ENCODE results near the gene ABL1. TPM values are rescaled to one million over a fixed set of nuclear protein-coding genes. Genes with fewer than 3 reads are reported as not detected.

Gene ABL1
- total RNA-seq, result 100 to 1,000 TPM in 2 of 4 donors, 10 to 100 TPM in 2; 69.6 to 127 (median 101) TPM
- 10 to 100 TPM; 24.5 to 50.0 (median 31.8) TPM for polyA plus RNA-seq

- no peaks in the 10 kb centered on the region for H3K36me3 ChIP-seq
- intact Hi-C loops (cut with DNase I), result no loop called here
- DNase-seq, result peak; percentile 94
- H3K27ac ChIP-seq, result peak within 1 kb of the TSS; percentile 89 to 95 (median 93)
- H3K4me3 ChIP-seq, result peak within 1 kb of the TSS; percentile 61 to 77 (median 71)
- H3K27me3 ChIP-seq, result no peaks in the 10 kb centered on the region
- WGBS, 2 donors, result 1 to 2% methylated on average over 78 of the region's 78 CpGs
- H3K9me3 ChIP-seq, result no peaks in the 10 kb centered on the region
- peaks cover 0 to 66% (median 51%) of the 10 kb centered on the region in 4 donors for H3K4me1 ChIP-seq
- TF ChIP-seq POLR2A (IDR thresholded peaks at IDR 0.05) (peak in 1 of 2 donors; percentile 15), CTCF (IDR thresholded peaks at IDR 0.05) (no peak), EP300 (IDR thresholded peaks at IDR 0.05) (peak in 1 of 4 donors; percentile 15), POLR2AphosphoS5 (IDR thresholded peaks at IDR 0.05) (peak; percentile 65 to 78 (median 71))
These were observed at the start of gene ABL1 for GRCh38 chr9:130834371-130835336. TSS of gene ABL1 (plus strand) at chr9:130835254. CDS start at chr9:130835447, 193 bp downstream.

GRCh38 chr9:130785940-130786508 is 49.0 kb upstream of the ABL1 start:
- DNase-seq, result no peak
- TF ChIP-seq POLR2AphosphoS5 (IDR thresholded peaks at IDR 0.05) (no peak), EP300 (IDR thresholded peaks at IDR 0.05) (no peak), POLR2A (IDR thresholded peaks at IDR 0.05) (no peak), CTCF (IDR thresholded peaks at IDR 0.05) (no peak)
- H3K36me3 ChIP-seq, result no peaks in the 10 kb centered on the region
- peak overlapping the region; percentile 53 to 76 (median 68) for H3K27ac ChIP-seq
- H3K4me3 ChIP-seq, result no peak overlapping the region
- peaks cover 0 to 8% (median 4%) of the 10 kb centered on the region in 4 donors for H3K9me3 ChIP-seq
- H3K27me3 ChIP-seq, result no peaks in the 10 kb centered on the region
- intact Hi-C loops (cut with DNase I), result no loop called here
- WGBS, 2 donors, result 82 to 85% methylated on average over 6 of the region's 6 CpGs
- H3K4me1 ChIP-seq, result peaks cover 0 to 51% (median 45%) of the 10 kb centered on the region in 4 donors

- H3K4me3 ChIP-seq, result no peak overlapping the region
- TF ChIP-seq POLR2A (IDR thresholded peaks at IDR 0.05) (no peak), EP300 (IDR thresholded peaks at IDR 0.05) (no peak), POLR2AphosphoS5 (IDR thresholded peaks at IDR 0.05) (no peak), CTCF (IDR thresholded peaks at IDR 0.05) (no peak)
These were observed 48.5 kb upstream of the ABL1 start for GRCh38 chr9:130786526-130786925.

DNA sequence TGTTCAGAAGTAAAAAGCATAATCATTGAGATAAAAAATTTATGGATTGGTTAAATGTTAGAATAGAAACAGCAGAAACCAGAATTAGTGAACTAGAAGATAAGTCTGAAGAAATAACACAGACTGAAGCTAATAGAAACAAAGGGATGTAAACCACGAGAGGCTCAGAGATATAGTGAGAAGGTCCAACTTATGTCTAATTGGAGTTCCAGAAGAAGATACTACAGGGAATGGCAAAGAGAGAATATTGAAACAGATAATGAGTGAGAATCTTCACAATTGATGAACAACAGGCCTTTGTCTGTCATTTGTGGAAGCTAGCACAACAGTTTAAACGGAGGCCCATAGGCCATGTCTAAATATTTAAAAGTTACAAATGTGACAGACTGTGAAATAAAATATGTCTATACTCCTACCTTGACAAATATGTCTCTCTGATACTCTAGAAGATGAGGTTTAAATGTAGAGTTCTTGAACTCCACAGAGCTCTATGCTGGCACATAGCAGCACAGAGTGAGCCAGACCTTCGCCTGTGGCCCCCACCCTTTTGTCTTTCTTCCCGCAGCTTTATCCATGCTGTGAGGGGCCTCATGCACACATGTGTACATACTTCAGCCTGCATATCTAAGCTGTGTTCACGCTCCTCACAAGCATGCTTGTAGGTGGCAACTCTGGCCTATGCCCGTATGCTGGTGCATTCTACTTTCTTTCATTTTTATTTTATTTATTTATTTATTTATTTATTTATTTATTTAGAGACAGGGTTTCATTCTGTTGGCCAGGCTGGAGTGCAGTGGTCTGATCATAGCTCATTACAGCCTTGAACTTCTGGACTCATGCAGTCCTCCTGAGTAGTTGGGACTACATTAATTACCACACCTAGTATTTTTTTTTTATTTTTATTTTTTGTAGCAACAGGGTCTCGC is 45.0 kb upstream of the ABL1 start:
- TF ChIP-seq POLR2A (IDR thresholded peaks at IDR 0.05), result no peak
- TF ChIP-seq POLR2AphosphoS5 (IDR thresholded peaks at IDR 0.05), result no peak
- TF ChIP-seq CTCF (IDR thresholded peaks at IDR 0.05), result no peak
- TF ChIP-seq EP300 (IDR thresholded peaks at IDR 0.05), result no peak
- intact Hi-C loops (cut with DNase I), result no loop called here
- Histone ChIP-seq H3K4me3 (no peak overlapping the region), H3K4me1 (peaks cover 0 to 35% (median 29%) of the 10 kb centered on the region in 4 donors), H3K27me3 (no peaks in the 10 kb centered on the region), H3K36me3 (no peaks in the 10 kb centered on the region), H3K9me3 (peaks cover 0 to 8% (median 4%) of the 10 kb centered on the region in 4 donors), H3K27ac (no peak overlapping the region)
- 97% methylated on average over 7 of the region's 7 CpGs for whole genome bisulfite sequencing, 2 donors
- no peak for DNase-seq

More at GRCh38 chr9:130786526-130786925, 48.5 kb upstream of the ABL1 start:
- Histone ChIP-seq H3K9me3 (peaks cover 0 to 8% (median 4%) of the 10 kb centered on the region in 4 donors), H3K4me1 (peaks cover 0 to 49% (median 40%) of the 10 kb centered on the region in 4 donors), H3K27ac (peak overlapping the region; percentile 53 to 76 (median 68)), H3K36me3 (no peaks in the 10 kb centered on the region), H3K27me3 (no peaks in the 10 kb centered on the region)
- DNase-seq, result no peak
- WGBS, 2 donors, result 70 to 87% methylated on average over 4 of the region's 4 CpGs
- intact Hi-C loops (cut with DNase I), result no loop called here

Measured in sigmoid colon (tissue), 7 donors.